ENCODE measurements around the gene TMEM30A. TPM values are rescaled to one million over a fixed set of nuclear protein-coding genes. Genes with fewer than 3 reads are reported as not detected.

TMEM30A gene
- total RNA-seq, 2 donors from 2014 or later = 20.8 to 60.7 TPM

DNA sequence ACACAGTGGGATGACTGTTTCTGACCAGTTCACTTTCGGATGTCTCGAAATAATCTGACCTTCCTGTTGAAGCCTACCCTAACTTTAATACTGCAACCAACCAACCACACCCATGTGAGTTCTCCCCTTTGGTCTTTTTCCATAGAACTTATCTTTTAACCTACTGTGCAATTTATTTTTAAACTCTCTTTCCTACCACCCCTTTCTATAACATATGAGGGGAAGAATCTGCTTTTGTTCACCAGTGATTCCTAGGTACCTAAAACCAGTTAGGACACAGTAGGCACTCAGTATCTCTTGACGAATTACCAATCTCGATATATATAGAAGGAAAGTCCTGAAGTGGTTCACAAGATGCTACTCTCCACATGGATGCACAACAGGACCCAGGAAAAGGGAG, 48.0 kb downstream of the TMEM30A start:
- intact Hi-C loops (cut with DNase I) = no loop called here
- peaks cover 4% of the 10 kb centered on the region for H3K4me1 ChIP-seq
- H3K27me3 ChIP-seq = no peaks in the 10 kb centered on the region
- peaks cover 13 to 20% of the 10 kb centered on the region in 2 donors for H3K36me3 ChIP-seq (replicated peaks in 1 of 2; ENCODE audit: insufficient read depth in 1 of 2, low read depth in 2 of 2)
- H3K4me3 ChIP-seq = no peak overlapping the region
- H3K9me3 ChIP-seq = no peaks in the 10 kb centered on the region
- ATAC-seq (no peak), DNase-seq (no peak)
- TF ChIP-seq, protein P1, sequence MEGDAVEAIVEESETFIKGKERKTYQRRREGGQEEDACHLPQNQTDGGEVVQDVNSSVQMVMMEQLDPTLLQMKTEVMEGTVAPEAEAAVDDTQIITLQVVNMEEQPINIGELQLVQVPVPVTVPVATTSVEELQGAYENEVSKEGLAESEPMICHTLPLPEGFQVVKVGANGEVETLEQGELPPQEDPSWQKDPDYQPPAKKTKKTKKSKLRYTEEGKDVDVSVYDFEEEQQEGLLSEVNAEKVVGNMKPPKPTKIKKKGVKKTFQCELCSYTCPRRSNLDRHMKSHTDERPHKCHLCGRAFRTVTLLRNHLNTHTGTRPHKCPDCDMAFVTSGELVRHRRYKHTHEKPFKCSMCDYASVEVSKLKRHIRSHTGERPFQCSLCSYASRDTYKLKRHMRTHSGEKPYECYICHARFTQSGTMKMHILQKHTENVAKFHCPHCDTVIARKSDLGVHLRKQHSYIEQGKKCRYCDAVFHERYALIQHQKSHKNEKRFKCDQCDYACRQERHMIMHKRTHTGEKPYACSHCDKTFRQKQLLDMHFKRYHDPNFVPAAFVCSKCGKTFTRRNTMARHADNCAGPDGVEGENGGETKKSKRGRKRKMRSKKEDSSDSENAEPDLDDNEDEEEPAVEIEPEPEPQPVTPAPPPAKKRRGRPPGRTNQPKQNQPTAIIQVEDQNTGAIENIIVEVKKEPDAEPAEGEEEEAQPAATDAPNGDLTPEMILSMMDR (IDR thresholded peaks at IDR 0.05) = no peak
- TF ChIP-seq POLR2A (IDR thresholded peaks at IDR 0.05) = no peak
- 88 to 90% methylated on average over 4 of the region's 4 CpGs for WGBS, 2 donors
- no peak overlapping the region for H3K27ac ChIP-seq

DNA sequence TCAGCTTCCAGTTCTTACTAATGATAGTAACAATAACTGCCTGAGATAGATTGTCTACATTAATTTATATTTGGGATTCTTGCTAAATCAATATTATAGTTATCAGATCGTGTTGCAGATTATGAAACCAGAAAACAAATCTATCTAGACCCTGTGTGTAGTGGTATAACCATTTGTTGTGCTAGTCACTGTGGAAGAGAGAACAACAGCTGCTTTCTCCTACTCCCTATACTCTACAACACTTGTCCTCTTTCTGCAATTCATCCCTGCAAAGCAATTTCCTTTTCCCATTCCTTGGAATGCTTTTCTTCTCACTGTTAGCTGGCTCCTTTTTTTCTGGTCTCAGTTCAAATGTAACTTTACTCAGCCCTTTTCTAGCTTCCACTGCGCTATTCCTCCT, 49.3 kb downstream of the TMEM30A start:
- TF ChIP-seq POLR2A (IDR thresholded peaks at IDR 0.05) = no peak
- TF ChIP-seq, protein P1 (IDR thresholded peaks at IDR 0.05) = no peak
- H3K27me3 ChIP-seq = no peaks in the 10 kb centered on the region
- H3K36me3 ChIP-seq (replicated peaks in 1 of 2; ENCODE audit: insufficient read depth in 1 of 2, low read depth in 2 of 2) = peaks cover 13 to 20% of the 10 kb centered on the region in 2 donors
- DNase-seq = no peak
- no peaks in the 10 kb centered on the region for H3K9me3 ChIP-seq
- intact Hi-C loops (cut with DNase I) = no loop called here
- no peaks in the 10 kb centered on the region for H3K4me1 ChIP-seq
- no peak overlapping the region for H3K27ac ChIP-seq
- ATAC-seq = no peak
- H3K4me3 ChIP-seq = no peak overlapping the region
- 64 to 67% methylated on average over 2 of the region's 2 CpGs for WGBS, 2 donors

DNA sequence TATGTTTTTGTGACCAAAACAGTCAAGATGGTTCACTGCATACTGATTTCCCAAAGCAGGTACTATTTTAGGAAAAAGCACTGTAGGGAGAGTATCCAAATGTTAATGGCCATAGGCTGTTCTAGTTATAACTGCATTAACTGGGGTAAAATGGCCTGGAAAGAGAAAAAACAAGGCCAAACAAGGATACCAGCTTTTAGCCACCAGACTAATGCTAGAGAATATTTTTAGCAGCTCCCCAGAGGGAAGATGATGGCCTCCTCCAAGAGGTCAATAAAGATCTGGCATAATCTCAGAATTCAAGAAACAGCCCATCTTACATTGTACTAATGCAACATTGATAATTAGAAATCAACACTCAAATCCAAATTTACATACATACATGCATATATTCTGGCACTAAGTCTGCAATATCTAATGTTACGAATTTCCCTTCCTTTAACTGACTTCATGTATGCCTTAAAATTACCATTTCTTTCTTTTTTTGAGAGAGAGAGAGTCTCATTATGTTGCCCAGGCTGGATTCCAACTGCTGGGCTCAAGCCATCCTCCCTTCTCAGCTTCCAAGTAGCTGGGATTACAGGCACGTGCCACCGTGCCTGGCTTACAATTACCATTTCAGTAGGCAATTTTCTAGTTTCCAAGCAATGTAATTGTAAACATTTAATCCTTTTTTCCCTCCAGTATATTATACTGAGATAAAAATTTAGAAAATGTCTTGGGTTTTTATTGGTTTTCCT, 50.3 kb downstream of the TMEM30A start:
- Histone ChIP-seq H3K36me3 (replicated peaks in 1 of 2; ENCODE audit: insufficient read depth in 1 of 2, low read depth in 2 of 2) (peaks cover 11 to 17% of the 10 kb centered on the region in 2 donors), H3K27me3 (no peaks in the 10 kb centered on the region), H3K4me3 (no peak overlapping the region), H3K4me1 (no peaks in the 10 kb centered on the region), H3K9me3 (no peaks in the 10 kb centered on the region), H3K27ac (no peak overlapping the region)
- DNase-seq = no peak
- ATAC-seq = no peak
- no peak for TF ChIP-seq POLR2A (IDR thresholded peaks at IDR 0.05)
- TF ChIP-seq, protein P1 (IDR thresholded peaks at IDR 0.05) = no peak
- intact Hi-C loops (cut with DNase I) = no loop called here
- 47 to 53% methylated on average over 3 of the region's 3 CpGs for WGBS, 2 donors

DNA sequence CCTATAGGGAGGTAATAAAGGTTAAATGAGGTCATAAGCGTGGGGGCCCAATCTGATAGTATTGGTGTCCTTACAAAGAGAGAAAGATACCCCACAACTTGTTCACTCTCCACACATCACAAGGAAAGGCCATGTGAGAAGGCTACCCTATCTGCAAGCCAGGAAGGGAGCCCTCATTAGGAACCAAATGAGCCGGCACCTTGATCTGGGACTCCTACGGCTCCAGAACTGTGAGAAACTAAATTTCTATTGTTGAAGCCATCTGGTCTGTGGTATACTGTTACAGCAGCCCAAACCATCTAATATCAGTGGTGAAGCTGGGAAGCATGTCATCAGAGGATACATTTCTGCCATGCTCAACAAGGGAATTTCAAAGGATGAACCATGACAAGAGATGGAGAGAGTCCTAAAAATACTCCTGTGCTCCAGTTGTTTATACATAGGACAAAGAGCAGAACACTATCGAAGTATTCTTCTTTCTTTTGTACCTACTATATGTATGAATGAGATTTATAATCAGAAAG, 51.4 kb downstream of the TMEM30A start:
- H3K27me3 ChIP-seq = no peaks in the 10 kb centered on the region
- no peak for DNase-seq
- no peak overlapping the region for H3K27ac ChIP-seq
- no peak for TF ChIP-seq POLR2A (IDR thresholded peaks at IDR 0.05)
- TF ChIP-seq, protein P1 (IDR thresholded peaks at IDR 0.05) = no peak
- no peak for ATAC-seq
- 80 to 84% methylated on average over 4 of the region's 4 CpGs for whole genome bisulfite sequencing, 2 donors
- intact Hi-C loops (cut with DNase I) = no loop called here
- H3K4me3 ChIP-seq = no peak overlapping the region
- peaks cover 4 to 11% of the 10 kb centered on the region in 2 donors for H3K36me3 ChIP-seq (replicated peaks in 1 of 2; ENCODE audit: insufficient read depth in 1 of 2, low read depth in 2 of 2)
- no peaks in the 10 kb centered on the region for H3K4me1 ChIP-seq
- H3K9me3 ChIP-seq = no peaks in the 10 kb centered on the region

Measured in body of pancreas (tissue), 4 donors.